GM18505 (cell line): ENCODE results near the gene CTXN3.

Source experiments
- ATAC-seq: cut with Tn5 transposase; IDR thresholded peaks from one replicate; pipeline ENCODE4 v1.9.1; 2021; ENCODE audit not compliant: unreplicated experiment
- POLR2A ChIP-seq: IDR thresholded peaks from 4 replicates; pipeline ENCODE4 v1.6.1; 2011; ENCODE audit warnings: borderline replicate concordance; ENCODE audit not compliant: insufficient read depth, insufficient read length; ENCODE audit errors: extremely low read depth

CTXN3 gene

DNA sequence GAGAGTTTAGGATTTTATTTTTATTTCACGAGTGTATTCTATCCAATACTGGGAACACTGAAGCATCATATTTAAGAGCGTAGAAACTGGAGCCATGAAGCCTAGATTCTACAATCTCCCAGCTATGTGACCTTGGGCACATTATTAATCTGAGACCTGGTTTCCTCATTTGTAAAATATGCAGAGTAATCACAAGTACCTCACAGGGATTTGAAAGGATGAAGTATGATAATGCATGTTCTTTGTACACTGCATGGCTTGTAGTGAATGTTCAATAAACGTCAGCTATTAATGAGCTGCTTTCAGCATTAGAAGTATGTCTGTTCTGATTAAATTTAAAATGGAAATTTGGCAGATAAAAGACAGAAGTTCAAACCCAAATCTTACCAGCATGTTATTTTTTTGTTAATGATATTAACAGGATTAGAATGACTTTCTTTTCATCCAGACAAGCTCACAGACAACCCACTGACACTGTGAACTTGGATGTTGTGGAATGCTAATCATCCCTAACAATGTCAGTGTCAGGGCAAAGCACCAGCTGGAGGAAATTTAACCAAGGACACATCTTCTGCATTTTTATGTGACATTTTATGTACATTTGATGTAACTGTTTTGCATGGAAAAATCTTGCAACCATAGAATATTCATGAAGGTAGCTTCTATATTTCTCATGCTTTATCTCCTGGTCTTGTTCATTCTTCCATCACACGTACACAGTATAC, 27.1 kb upstream of the CTXN3 start:
- no peak for ATAC-seq
- TF ChIP-seq POLR2A: no peak

DNA sequence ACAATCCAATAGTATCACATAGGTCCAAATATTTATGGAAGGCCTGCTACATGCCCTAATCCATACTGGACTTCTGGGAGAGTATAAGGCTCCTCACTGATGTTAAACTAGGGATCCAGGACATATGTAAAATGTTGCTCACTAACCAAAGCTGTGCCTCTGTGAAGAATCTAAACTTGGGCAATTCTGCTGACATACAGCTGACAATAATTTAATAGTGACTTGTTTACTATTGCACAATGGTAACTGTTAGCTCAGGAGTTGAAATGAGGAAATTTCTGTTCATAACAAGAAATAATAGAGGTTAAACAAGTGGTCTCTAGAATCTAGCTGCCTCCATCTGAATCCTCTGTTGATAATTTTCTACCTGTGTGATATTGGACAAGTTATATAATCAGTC, 14.9 kb upstream of the CTXN3 start:
- no peak for ATAC-seq
- no peak for TF ChIP-seq POLR2A

DNA sequence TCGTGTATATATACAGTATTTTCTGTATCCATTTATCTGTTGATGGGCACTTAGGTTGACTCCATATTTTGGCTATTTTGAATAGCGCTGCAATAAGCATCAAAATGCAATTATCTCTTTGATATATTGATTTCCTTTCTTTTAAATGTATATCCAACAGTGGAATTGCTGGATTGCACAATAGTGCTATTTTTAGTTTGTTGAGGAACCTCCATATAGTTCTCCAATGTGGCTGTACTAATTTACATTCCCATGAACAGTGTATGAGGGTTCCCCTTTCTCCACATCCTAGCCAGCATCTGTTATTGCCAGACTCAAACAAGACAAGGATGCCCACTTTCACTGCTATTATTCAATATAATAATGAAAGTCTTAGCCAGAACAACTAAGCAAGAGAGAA, 9.1 kb upstream of the CTXN3 start:
- no peak for ATAC-seq
- TF ChIP-seq POLR2A: no peak

DNA sequence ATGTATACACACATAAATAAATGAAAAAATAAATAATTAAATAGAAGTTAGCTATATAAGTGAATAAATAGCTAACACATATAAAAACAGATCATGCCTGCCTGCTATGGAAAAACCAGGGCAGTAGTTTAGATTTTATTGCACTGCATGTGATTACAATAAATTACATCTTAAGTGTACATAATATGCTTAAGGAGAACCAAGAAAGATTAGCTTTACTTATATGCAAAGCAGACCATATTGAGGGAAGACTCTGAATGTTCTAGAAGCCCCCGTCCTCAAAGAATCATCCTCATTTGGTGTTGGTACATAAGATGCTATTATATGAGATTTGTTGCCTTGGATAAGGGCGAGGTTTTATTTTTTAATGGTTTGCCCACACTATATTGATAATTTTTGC, 5.9 kb upstream of the CTXN3 start:
- no peak for TF ChIP-seq POLR2A
- no peak for ATAC-seq

DNA sequence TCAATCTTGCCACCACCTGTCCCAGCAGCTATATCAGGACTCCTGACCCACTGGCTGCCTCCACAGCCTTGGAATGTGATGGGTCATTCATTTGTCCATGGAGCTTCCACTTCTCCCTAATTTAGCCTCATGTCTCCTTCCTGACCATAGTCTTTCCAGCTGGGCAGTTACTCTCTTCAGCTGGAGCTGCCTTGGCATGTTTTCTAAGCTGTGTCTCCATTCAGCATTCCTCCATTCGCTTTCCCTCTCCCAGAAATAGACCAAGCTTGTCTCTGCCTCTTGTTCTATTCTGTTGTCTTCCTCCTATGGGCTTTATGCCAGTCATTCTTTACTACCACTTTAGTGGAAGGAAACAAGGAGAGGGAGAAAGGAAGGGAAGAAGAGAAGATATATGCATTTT, 5.3 kb upstream of the CTXN3 start:
- no peak for TF ChIP-seq POLR2A
- no peak for ATAC-seq

DNA sequence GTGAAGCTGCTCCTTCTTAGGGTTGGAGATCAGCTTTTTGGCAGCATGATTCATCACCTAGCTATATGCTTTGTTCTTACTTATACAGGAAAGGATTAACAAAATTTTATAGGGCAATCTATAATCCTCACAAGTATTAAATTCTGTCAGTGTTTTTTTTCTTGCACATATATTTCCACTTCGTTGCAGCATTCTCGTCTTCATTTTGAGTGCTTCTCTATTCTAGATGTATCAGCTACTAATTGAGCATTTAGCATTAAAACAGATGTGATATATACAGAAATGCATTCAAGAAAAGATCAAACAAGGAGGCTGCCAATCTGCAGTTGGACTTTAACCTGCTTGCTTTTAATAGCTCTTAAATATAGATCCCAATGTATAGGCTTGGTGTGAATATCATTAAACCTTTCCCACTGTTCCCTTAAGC, 3.6 kb upstream of the CTXN3 start:
- ATAC-seq: no peak
- TF ChIP-seq POLR2A: no peak

DNA sequence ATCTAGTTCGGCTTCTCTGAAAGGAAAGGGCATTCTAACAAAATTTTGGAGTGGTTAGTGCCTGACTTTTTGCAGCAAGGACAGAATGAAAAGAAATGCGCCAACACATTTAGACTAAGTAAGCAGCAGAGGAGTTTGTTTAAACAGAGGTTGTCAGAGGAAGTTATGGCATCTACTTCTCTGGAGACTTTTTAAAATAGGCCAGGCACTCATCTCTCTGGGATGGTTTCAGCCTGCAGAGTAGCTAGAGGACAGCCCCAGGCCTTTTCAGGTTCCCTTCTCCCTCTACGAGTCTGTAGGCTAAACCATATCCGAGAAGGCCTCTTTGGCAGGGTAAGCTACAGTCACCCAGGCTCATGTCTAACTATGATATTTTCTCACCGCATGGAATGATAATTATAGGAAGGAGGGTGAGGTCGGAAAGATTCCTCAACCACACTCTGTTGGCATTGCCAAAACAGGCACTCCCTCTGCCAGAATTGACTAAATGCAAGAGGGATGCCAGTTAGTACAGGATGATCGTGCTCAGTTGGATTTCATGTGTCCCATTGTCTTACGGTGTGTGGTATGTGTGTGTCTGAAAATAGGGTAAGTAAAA, 1.4 kb upstream of the CTXN3 start:
- no peak for TF ChIP-seq POLR2A
- no peak for ATAC-seq

DNA sequence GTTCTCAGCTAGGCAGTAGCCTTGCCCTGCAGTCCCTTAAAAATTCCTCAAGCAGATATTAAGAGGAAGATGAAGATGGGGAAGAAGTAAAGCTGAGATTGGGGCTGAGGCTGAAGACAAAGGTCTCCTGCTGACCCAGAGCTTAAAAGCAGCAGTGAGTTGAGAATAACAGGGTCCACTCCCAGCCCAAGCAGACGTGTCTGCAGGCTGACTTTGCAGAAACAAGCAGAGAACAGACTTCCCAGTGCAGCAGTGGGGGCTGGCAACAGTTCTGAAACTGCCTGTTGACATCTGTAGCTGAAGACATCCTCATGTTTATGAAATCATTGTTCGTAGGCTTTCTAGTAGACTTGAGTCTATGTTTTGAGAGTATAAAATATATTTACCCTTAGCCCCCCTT, 1.1 kb downstream of the CTXN3 start:
- no peak for ATAC-seq
- no peak for TF ChIP-seq POLR2A

DNA sequence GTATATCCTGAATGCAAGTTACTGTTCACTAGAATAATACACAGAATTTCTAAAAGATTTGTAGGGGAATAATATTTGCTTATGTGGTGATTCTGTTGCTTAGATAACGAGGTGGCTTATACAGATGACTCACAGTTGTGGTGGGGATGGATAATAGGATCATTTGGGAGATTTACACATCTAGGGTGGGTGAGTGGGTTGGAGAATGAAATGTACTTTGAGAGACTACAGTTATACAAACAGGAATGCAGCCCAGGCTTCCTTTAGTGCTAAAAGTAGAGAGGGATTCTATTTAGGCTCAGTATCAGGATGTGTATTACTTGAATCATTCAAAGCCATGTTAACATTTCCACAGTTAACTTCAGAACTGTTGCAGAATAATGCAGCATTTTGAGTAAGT, 1.8 kb downstream of the CTXN3 start:
- no peak for ATAC-seq
- TF ChIP-seq POLR2A: no peak

DNA sequence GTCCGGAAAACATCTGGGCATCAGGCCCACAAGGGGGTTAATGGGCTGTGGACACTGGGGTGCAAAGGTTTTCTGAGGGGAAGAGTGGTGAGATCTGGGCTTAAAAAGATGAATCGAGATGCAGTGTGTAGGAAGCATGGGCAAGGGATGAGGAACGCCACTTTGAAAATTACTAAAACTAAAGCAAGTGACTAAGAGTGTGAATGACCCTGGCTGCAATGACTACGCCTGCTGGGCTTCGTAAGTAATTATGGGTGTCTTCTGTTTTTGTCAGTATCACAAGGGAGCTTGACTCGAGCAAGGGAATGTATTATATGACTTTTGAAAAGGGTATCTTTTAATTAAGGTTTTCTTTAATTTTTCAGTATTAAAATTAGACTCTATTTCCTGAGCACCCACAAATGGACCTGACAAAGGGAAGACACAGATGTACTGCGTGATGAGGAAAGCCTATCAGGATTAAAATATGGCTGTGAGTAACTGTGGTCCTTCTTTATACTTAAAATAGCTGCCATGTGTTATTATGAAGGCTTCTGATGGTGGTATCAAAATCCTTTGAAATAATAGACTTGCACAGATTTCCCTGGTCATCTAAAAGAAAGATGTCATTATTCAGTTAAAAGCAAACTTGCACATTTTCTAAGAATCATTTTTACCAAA, 4.2 kb downstream of the CTXN3 start:
- TF ChIP-seq POLR2A: no peak
- ATAC-seq: no peak

DNA sequence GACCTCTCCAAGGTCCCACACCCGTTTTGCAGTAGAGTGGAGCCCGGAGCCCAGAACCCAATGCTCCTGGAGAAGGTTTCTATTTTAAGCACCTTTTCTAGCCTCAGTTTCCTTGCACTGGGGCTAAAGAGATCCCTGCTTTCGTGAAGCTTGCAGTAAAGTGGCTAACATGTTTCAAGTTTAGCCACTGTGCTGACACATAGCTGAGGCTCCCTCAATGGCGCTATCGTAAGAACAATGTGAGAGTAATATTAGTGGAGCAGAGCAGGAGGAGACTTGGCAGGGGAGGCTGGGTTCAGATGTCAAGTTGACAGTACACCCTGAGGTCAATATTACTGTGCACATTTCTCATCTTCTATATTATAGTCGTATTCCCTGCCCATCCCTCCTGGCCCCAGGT, 7.9 kb downstream of the CTXN3 start:
- no peak for ATAC-seq
- TF ChIP-seq POLR2A: no peak

DNA sequence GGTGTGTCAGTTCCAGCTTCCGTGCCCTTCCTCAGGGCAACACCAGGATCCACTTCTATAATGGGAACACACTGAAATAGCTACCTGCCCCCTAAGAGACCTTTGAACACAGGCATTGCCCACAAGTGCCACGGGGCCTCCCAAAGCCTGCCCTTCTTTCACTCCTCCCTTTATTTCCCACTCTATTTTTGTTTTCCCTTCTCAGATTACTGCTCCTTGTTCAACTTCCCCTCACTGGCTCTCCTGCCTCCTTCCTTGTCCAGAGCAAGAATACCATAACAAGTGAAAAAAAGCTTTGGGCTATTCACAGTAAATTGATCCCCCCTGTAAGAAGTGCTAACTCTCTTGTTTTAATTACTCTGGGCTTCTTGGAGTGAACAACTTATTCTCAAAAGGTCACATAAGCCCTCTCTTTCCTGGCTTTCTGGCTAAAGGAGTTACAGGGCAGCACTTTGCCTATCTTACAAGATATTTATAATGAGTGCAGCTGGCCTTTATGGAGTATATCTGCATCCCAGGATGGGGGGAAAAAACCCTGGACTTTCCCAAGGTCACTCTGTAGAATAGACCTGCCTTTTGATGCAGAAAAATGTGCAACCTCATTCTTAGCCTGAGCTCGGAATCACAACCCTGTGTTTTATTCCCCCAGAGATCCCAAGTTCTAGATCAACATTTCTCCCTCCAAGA, 11.3 kb downstream of the CTXN3 start:
- no peak for TF ChIP-seq POLR2A
- ATAC-seq: no peak

DNA sequence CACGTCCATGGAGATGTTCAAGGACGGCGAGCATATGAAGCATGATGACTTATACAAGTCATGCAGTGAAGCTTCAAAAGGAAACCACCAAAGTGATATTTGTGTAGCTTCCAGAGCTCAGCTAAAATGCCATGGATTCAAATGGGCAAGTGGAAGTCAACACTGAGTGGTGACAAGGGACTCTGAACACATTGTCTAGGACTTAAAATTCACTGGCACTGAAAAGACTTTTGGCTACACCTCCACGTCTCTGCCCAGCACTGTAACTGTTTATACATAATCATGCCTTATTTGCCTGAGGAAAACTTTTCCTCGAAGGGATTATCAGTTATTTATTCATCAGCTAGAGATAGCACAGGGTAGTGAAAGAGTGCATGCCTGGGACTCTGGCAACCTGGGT, 15.2 kb downstream of the CTXN3 start:
- ATAC-seq: no peak
- TF ChIP-seq POLR2A: no peak

DNA sequence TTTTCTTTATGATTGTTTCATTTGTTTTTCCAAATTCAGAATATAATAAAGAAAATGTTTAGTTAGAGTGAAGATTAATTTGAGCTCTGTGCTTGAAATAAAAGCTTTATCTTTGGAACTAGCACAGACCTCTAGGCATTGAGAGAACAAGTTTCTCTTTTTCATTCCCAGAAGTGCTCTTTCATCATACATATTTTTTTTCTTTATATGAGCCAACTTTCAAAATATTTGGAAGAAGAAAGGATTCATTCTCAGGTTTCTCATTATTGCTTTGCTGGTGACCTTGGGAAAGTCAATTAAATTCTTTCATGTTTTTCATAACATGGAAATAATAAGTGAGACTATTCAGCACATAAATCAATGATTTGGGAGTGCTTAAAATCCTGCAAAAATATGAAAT, 16.8 kb downstream of the CTXN3 start:
- TF ChIP-seq POLR2A: no peak
- no peak for ATAC-seq

DNA sequence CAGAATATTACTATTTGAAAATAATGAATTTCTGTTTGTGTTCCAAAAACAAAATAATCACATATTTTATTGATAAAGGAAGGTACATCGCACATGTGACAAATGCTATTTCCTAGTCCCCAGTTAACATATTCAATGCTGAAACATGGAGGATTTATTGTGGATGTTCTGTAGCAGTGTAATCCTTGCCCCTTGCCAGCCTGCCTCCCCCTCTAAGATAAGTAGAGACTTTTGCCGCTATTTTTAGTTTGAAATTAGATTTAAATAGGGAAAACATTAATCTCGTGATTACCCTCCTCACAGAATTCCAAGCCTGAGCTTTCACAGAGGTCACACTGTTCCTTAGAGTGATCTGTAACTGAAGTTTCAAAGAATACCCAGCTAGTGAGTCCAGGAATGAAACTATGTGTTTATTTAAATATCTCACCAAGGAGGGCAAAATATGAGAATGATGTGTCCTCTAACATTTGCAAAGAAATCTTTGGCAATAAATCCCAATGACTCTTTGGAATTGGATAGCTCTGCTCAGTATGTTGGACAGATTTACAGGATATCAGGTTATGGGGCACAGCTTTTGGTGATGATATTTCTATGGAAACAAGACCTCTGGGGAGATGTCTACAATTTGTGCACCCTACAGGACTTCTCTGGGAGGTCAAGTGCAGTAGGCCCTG, 17.3 kb downstream of the CTXN3 start:
- ATAC-seq: no peak

More for the DNA sequence above, 17.3 kb downstream of the CTXN3 start:
- no peak for TF ChIP-seq POLR2A
